CD8-positive, alpha-beta memory T cell (primary cell): ENCODE data around the gene ZNRF3. TPM values are rescaled to one million over a fixed set of nuclear protein-coding genes. Genes with fewer than 3 reads are reported as not detected.
"Not testable (repeated sequence)": the region's sequence is repeated elsewhere in the genome, so short reads cannot be mapped to it uniquely, and the experiment has no call there.

ENCODE experiments used
- CTCF ChIA-PET: fragments of 350-600 bp; sonication (Branson Sonifier 250); formaldehyde crosslinking; loops from one replicate; lab custom pipeline; 2021; ENCODE audit warnings: antibody characterized with exemption; lab: Charles Lee
- POLR2A ChIA-PET: fragments of 350-600 bp; sonication (Branson Sonifier 250); formaldehyde crosslinking; loops from one replicate; lab custom pipeline; 2021; ENCODE audit warnings: antibody characterized with exemption; lab: Charles Lee
- DNase-seq, 5 donors: peaks; one replicate each; pipeline versions ENCODE4 v3.0.0 to v3.0.0-alpha.2; 2020 to 2022; ENCODE audit warnings: mixed read lengths in 1 of 5
- H3K27ac ChIP-seq: one replicate; pipeline ENCODE4 v1.7.0; 2013; ENCODE audit warnings: low read depth, mild to moderate bottlenecking, low read length, moderate library complexity
- H3K27me3 ChIP-seq: 2 replicates; pipeline ENCODE4 v1.7.0; 2013; ENCODE audit warnings: low read length, mild to moderate bottlenecking; ENCODE audit not compliant: insufficient read depth, poor library complexity, severe bottlenecking
- H3K36me3 ChIP-seq: 2 replicates; pipeline ENCODE4 v1.7.0; 2013; ENCODE audit warnings: mild to moderate bottlenecking, low read length, moderate library complexity; ENCODE audit not compliant: insufficient read depth
- H3K4me1 ChIP-seq: 2 replicates; pipeline ENCODE4 v1.7.0; 2013; ENCODE audit warnings: mild to moderate bottlenecking, low read length, moderate library complexity; ENCODE audit not compliant: insufficient read depth
- H3K4me3 ChIP-seq: 2 replicates; pipeline ENCODE4 v1.7.0; 2013; ENCODE audit warnings: mild to moderate bottlenecking, low read length
- H3K9me3 ChIP-seq: 2 replicates; pipeline ENCODE4 v1.7.0; 2013; ENCODE audit warnings: mild to moderate bottlenecking, low read length
- H3K27ac Mint-ChIP-seq, 8 donors: one replicate each; pipeline ENCODE4 v1.8.0; 2020 to 2021; ENCODE audit warnings: mixed read lengths in 8 of 8, mild to moderate bottlenecking in 6 of 8, inconsistent platforms in 3 of 8, moderate library complexity in 3 of 8
- H3K27me3 Mint-ChIP-seq, 2 donors: one replicate each; pipeline ENCODE4 v1.8.0; 2020 to 2021; ENCODE audit warnings: mixed read lengths in 2 of 2, mild to moderate bottlenecking in 1 of 2, moderate library complexity in 1 of 2
- H3K36me3 Mint-ChIP-seq, 3 donors: one replicate each; pipeline ENCODE4 v1.8.0; 2020 to 2021; ENCODE audit warnings: mixed read lengths in 3 of 3, inconsistent platforms in 1 of 3, mild to moderate bottlenecking in 1 of 3
- H3K4me1 Mint-ChIP-seq, 3 donors: one replicate each; pipeline ENCODE4 v1.8.0; 2020 to 2021; ENCODE audit warnings: mixed read lengths in 3 of 3, inconsistent platforms in 1 of 3, mild to moderate bottlenecking in 1 of 3
- H3K4me3 Mint-ChIP-seq, 7 donors: one replicate each; pipeline ENCODE4 v1.8.0; 2020 to 2021; ENCODE audit warnings: mixed read lengths in 7 of 7, mild to moderate bottlenecking in 6 of 7, moderate library complexity in 4 of 7, inconsistent platforms in 2 of 7
- H3K9me3 Mint-ChIP-seq, 5 donors: one replicate each; pipeline ENCODE4 v1.8.0; 2020 to 2022; ENCODE audit warnings: mixed read lengths in 5 of 5, mild to moderate bottlenecking in 3 of 5, moderate library complexity in 2 of 5, inconsistent platforms in 1 of 5
- polyA plus RNA-seq: library from polyadenylated mRNA; unstranded; fragments of 300-500 nt; fragmentation: Illumina TruSeq; gene quantifications from one replicate; pipeline ENCODE4 v1.2.3, GENCODE V29; 2021
- total RNA-seq, 2 experiments: library from RNA; stranded (reverse); gene quantifications; one replicate each; pipeline ENCODE4 v1.2.3, GENCODE V29; 2021

The ZNRF3 gene
- total and polyA plus RNA-seq, 3 experiments from 2014 or later, result 0.35 to 1.2 (median 1.0) TPM

DNA sequence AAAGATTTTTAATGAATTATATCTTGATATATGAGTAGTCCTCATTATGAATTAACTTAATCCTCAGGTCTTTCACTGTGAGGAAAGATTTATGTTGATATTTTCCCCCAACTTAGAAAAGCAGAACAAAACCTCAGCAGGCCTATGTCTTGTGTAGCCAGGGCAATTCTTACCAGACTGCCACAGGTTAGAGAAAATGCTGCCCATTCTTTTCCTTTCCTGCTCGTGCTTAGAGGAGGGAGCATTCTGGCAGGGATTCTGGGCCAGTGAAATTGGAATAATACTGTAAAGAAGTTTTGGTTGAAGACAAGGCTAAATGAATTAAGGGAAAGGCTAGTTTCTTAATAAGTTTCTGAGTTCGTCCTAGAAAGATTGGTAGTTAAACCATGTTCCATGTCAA is 56.6 kb downstream of the ZNRF3 start:
- Mint-ChIP-seq H3K27ac (peak overlapping the region in 1 of 8 donors; percentile 48), H3K4me1 (no peaks in the 10 kb centered on the region), H3K4me3 (no peak overlapping the region), H3K36me3 (no peaks in the 10 kb centered on the region), H3K9me3 (no peaks in the 10 kb centered on the region), H3K27me3 (peaks cover 11 to 46% of the 10 kb centered on the region in 2 donors)
- H3K4me1 ChIP-seq, result no peaks in the 10 kb centered on the region
- POLR2A ChIA-PET, result no interaction called here
- no peaks in the 10 kb centered on the region for H3K36me3 ChIP-seq
- no peaks in the 10 kb centered on the region for H3K27me3 ChIP-seq
- no peak overlapping the region for H3K4me3 ChIP-seq
- DNase-seq, result no peak
- CTCF ChIA-PET, result no interaction called here
- no peak overlapping the region for H3K27ac ChIP-seq
- no peaks in the 10 kb centered on the region for H3K9me3 ChIP-seq

DNA sequence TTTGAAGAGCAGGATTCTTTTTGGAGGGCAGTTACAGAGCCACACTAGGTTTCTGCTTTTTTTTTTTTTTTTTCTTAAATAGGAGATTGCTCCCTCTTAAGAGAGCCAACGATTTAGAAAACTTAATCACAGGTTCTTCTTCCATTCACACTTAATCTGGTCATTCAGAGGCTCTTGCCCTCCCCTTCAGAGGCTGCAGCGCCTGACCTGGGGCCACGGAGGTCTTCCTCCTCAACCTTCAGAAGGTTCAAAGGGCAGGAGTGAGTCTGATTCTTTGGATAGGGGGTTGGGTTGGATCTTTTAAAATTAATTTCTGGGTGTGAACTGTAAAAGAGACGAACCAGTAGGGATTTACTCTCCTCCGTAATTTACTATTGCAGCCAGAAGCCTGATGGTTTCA is 57.1 kb downstream of the ZNRF3 start:
- Histone ChIP-seq H3K27ac (no peak overlapping the region), H3K9me3 (no peaks in the 10 kb centered on the region), H3K36me3 (no peaks in the 10 kb centered on the region), H3K4me1 (no peaks in the 10 kb centered on the region), H3K4me3 (no peak overlapping the region), H3K27me3 (no peaks in the 10 kb centered on the region)
- Mint-ChIP-seq H3K27me3 (peaks cover 16 to 45% of the 10 kb centered on the region in 2 donors), H3K27ac (peak overlapping the region in 1 of 8 donors; percentile 47), H3K9me3 (no peaks in the 10 kb centered on the region), H3K4me3 (no peak overlapping the region), H3K4me1 (no peaks in the 10 kb centered on the region), H3K36me3 (no peaks in the 10 kb centered on the region)
- ChIA-PET CTCF (no interaction called here), POLR2A (no interaction called here)
- DNase-seq, result no peak

DNA sequence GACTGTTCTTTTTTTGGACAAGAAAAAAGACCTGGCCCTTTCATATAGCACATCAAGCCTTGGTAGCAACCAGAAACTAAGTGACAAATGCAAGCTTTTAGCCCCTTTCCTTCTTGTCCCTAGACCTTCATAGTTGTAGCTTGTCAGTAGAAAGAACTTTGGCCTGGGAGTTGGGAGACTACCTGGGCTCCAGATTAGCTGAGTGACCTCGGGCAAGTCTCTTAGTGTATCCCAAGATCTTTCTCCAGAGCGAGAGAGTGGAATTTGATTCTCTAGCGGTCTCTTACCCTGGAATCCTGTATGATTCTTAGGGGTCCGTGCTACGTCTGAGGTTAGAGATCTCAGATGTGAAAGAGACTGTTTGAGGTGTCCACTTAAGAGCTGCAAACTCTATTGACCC is 59.0 kb downstream of the ZNRF3 start:
- POLR2A ChIA-PET, result no interaction called here
- peaks cover 29 to 56% of the 10 kb centered on the region in 2 donors for H3K27me3 Mint-ChIP-seq
- H3K36me3 Mint-ChIP-seq, result peaks cover 0 to 16% (median 2%) of the 10 kb centered on the region in 3 donors
- peaks cover 9 to 14% (median 13%) of the 10 kb centered on the region in 5 donors for H3K9me3 Mint-ChIP-seq
- no peak overlapping the region for H3K27ac ChIP-seq
- H3K4me3 Mint-ChIP-seq, result no peak overlapping the region
- no peaks in the 10 kb centered on the region for H3K27me3 ChIP-seq
- CTCF ChIA-PET, result no interaction called here
- H3K4me1 ChIP-seq, result no peaks in the 10 kb centered on the region
- H3K4me3 ChIP-seq, result no peak overlapping the region
- no peak for DNase-seq
- H3K36me3 ChIP-seq, result no peaks in the 10 kb centered on the region
- peaks cover 9% of the 10 kb centered on the region for H3K9me3 ChIP-seq
- H3K4me1 Mint-ChIP-seq, result no peaks in the 10 kb centered on the region
- no peak overlapping the region for H3K27ac Mint-ChIP-seq

DNA sequence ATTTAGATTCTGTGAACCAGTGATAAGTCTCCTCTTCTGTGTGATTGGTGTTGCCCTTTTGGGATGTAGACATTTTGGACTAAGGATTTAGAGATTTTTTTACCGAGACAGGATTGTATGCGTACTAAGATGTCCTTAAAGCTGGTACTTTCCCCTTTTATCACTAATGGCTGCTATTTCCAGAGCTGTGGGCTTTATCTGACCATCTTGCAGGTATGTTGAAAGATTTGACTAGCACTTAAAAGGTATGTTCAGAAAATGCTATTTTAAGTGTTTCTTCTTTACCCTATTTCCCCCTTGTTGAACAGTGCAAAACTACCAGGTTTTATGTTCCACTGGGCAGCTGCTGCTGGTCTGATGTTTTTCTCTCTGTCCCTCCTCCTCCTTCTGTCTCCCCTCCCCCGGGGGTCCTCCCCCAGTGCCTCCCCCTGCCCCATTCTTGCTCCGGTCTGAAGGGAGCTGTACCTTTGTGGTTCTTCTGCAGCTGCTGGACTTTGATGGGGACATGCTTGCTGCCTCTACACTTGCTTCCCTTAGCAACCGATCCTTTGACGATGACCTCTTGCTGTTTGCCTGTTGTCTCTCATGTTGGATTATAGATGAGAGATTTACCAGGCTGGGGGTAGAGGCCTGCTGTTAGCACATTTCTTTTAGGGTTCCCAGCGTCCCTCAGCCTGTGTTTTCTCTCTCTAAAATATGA is 59.6 kb downstream of the ZNRF3 start:
- peaks cover 31 to 59% of the 10 kb centered on the region in 2 donors for H3K27me3 Mint-ChIP-seq
- H3K4me1 Mint-ChIP-seq, result no peaks in the 10 kb centered on the region
- no peak overlapping the region for H3K27ac Mint-ChIP-seq
- no peaks in the 10 kb centered on the region for H3K4me1 ChIP-seq
- H3K4me3 ChIP-seq, result no peak overlapping the region
- no peaks in the 10 kb centered on the region for H3K36me3 ChIP-seq
- no peaks in the 10 kb centered on the region for H3K27me3 ChIP-seq
- peaks cover 9 to 17% (median 16%) of the 10 kb centered on the region in 5 donors for H3K9me3 Mint-ChIP-seq
- no peak overlapping the region for H3K4me3 Mint-ChIP-seq
- peaks cover 9% of the 10 kb centered on the region for H3K9me3 ChIP-seq
- POLR2A ChIA-PET, result no interaction called here
- peaks cover 2 to 19% (median 2%) of the 10 kb centered on the region in 3 donors for H3K36me3 Mint-ChIP-seq
- CTCF ChIA-PET, result interaction anchor here (0.9 kb wide), 1 partner anchor 54 kb away, joined by 3 read pairs; no protein-coding TSS in a partner anchor
- DNase-seq, result no peak
- no peak overlapping the region for H3K27ac ChIP-seq

DNA sequence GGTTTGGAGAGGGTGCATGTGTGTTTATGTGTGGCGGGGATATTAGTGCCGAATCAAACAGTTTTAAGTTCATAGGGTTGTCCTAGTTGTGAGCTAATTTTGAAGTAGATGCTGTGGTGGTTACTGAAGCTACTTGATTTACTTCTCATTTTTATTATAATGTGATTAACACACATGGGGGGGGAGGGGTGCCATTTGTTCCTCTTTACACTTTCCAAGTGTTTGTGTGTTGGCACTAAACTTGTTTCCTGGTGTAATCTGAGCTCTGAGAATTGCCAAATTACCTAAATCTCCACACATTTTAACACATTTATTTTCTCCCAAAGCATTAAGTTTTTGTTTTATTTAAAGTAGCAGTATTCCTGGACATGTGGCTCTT is 60.1 kb downstream of the ZNRF3 start:
- no peak overlapping the region for H3K4me3 Mint-ChIP-seq

DNA sequence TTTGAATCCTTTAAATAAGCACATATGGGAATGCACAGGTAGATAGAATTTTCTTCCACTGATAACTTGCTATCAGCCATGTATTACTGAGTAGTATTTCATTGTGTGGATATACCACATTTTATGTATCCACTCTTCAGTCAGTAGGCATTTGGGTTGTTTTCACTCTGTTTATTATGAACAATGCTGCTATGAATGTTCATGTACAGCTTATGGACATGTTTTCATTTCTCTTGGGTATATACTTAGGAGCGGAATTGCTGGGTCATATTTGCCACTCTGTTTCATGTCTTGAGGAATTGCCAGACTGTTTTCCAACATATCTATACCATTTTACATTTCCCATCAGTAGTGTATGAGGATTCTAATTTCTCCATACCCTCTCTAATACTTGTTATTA is 63.8 kb downstream of the ZNRF3 start:
- Histone ChIP-seq H3K27me3 (peaks cover 8% of the 10 kb centered on the region), H3K4me3 (no peak overlapping the region), H3K4me1 (no peaks in the 10 kb centered on the region), H3K36me3 (no peaks in the 10 kb centered on the region), H3K27ac (no peak overlapping the region), H3K9me3 (peaks cover 9% of the 10 kb centered on the region)
- DNase-seq, result no peak
- peaks cover 42 to 73% of the 10 kb centered on the region in 2 donors for H3K27me3 Mint-ChIP-seq
- H3K4me3 Mint-ChIP-seq, result no peak overlapping the region
- peaks cover 2 to 19% (median 2%) of the 10 kb centered on the region in 3 donors for H3K36me3 Mint-ChIP-seq
- H3K9me3 Mint-ChIP-seq, result peaks cover 9 to 25% (median 21%) of the 10 kb centered on the region in 5 donors
- no peaks in the 10 kb centered on the region for H3K4me1 Mint-ChIP-seq
- CTCF ChIA-PET, result no interaction called here
- POLR2A ChIA-PET, result no interaction called here
- no peak overlapping the region for H3K27ac Mint-ChIP-seq

More for the DNA sequence above, 60.1 kb downstream of the ZNRF3 start:
- no peaks in the 10 kb centered on the region for H3K4me1 Mint-ChIP-seq
- H3K9me3 ChIP-seq, result peaks cover 9% of the 10 kb centered on the region
- peaks cover 33 to 61% of the 10 kb centered on the region in 2 donors for H3K27me3 Mint-ChIP-seq
- no peak overlapping the region for H3K27ac Mint-ChIP-seq
- peaks cover 2 to 19% (median 2%) of the 10 kb centered on the region in 3 donors for H3K36me3 Mint-ChIP-seq
- no peak overlapping the region for H3K4me3 ChIP-seq
- H3K9me3 Mint-ChIP-seq, result peaks cover 9 to 22% (median 20%) of the 10 kb centered on the region in 5 donors
- H3K27me3 ChIP-seq, result no peaks in the 10 kb centered on the region
- H3K27ac ChIP-seq, result no peak overlapping the region
- H3K4me1 ChIP-seq, result no peaks in the 10 kb centered on the region
- DNase-seq, result no peak
- ChIA-PET POLR2A (no interaction called here), CTCF (interaction anchor here (0.7 to 0.9 kb wide), 2 partner anchors 37 to 55 kb away, joined by 3 read pairs; no protein-coding TSS in a partner anchor)
- H3K36me3 ChIP-seq, result no peaks in the 10 kb centered on the region

DNA sequence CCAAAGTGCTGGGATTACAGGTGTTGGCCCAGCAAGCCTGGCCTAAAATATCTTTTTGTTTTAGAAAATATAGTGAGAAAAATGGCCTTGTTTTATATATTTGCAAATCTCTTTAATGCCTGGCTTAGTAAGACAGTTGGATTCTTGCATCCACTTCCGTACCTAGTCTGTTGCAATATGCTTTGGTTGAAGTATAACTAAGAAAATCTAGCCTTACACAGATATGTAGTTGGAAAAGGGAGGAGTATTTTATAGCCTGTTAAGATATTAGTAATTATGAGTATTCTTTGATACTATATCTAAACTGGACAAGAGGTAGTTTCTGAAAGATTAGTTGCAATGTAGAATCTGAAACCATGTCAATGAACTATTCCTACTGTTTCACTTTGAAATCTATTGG is 65.1 kb downstream of the ZNRF3 start:
- H3K36me3 ChIP-seq, result no peaks in the 10 kb centered on the region
- peaks cover 9 to 25% (median 21%) of the 10 kb centered on the region in 5 donors for H3K9me3 Mint-ChIP-seq
- H3K27ac ChIP-seq, result no peak overlapping the region
- H3K4me3 Mint-ChIP-seq, result no peak overlapping the region
- H3K36me3 Mint-ChIP-seq, result peaks cover 2 to 19% (median 2%) of the 10 kb centered on the region in 3 donors
- H3K27me3 ChIP-seq, result peaks cover 15% of the 10 kb centered on the region
- no peak overlapping the region for H3K27ac Mint-ChIP-seq
- peaks cover 9% of the 10 kb centered on the region for H3K9me3 ChIP-seq
- no peaks in the 10 kb centered on the region for H3K4me1 ChIP-seq
- CTCF ChIA-PET, result no interaction called here
- POLR2A ChIA-PET, result no interaction called here
- DNase-seq, result no peak
- H3K27me3 Mint-ChIP-seq, result peaks cover 49 to 76% of the 10 kb centered on the region in 2 donors
- H3K4me3 ChIP-seq, result no peak overlapping the region
- H3K4me1 Mint-ChIP-seq, result no peaks in the 10 kb centered on the region

DNA sequence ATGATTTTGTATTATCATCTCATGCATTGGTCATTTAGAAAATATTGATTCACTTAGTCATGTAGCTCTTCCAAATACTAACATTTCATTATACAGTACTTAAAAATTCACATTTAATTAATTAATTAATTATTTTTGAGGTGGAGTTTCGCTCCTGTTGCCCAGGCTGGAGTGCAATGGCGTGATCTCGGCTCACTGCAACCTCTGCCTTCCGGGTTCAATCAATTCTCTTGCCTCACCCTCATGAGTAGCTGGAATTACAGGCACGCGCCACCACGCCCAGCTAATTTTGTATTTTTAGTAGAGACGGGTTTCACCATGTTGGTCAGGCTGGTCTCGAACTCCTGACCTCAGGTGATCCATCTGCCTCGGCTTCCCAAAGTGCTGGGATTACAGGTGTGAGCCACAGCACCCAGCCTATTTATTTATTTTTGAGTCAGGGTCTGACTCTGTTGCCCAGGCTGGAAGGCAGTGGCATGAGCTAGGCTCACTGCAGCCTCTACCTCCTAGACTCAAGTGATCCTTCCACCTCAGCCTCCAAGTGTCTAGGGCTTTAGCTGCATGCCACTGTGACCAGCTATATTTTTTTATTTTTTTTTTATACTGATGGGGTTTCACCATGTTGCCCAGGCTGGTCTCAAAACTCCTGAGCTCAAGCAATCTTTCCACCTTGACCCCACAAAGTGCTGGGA is 65.6 kb downstream of the ZNRF3 start:
- H3K9me3 ChIP-seq, H3K27ac Mint-ChIP-seq, H3K36me3 ChIP-seq, H3K4me1 ChIP-seq, POLR2A ChIA-PET, H3K4me3 Mint-ChIP-seq, H3K4me1 Mint-ChIP-seq, DNase-seq, H3K27ac ChIP-seq, CTCF ChIA-PET, H3K4me3 ChIP-seq: not testable (repeated sequence)
- Mint-ChIP-seq H3K36me3 (peaks cover 2 to 19% (median 2%) of the 10 kb centered on the region in 3 donors), H3K9me3 (peaks cover 9 to 25% (median 21%) of the 10 kb centered on the region in 5 donors), H3K27me3 (peaks cover 54 to 76% of the 10 kb centered on the region in 2 donors)
- H3K27me3 ChIP-seq, result peaks cover 21% of the 10 kb centered on the region
